ENCODE measurements around the gene FKBP5.
"Not testable (repeated sequence)": the region's sequence is repeated elsewhere in the genome, so short reads cannot be mapped to it uniquely, and the experiment has no call there.

Gene FKBP5

GRCh38 chr6:35550437-35550836 lies 138.3 kb downstream of the FKBP5 start:
- DNase-seq: no peak

GRCh38 chr6:35547676-35548075 lies 141.0 kb downstream of the FKBP5 start:
- DNase-seq: no peak

- no peak for DNase-seq
These were observed 143.8 kb downstream of the FKBP5 start for GRCh38 chr6:35544769-35545361.

DNA sequence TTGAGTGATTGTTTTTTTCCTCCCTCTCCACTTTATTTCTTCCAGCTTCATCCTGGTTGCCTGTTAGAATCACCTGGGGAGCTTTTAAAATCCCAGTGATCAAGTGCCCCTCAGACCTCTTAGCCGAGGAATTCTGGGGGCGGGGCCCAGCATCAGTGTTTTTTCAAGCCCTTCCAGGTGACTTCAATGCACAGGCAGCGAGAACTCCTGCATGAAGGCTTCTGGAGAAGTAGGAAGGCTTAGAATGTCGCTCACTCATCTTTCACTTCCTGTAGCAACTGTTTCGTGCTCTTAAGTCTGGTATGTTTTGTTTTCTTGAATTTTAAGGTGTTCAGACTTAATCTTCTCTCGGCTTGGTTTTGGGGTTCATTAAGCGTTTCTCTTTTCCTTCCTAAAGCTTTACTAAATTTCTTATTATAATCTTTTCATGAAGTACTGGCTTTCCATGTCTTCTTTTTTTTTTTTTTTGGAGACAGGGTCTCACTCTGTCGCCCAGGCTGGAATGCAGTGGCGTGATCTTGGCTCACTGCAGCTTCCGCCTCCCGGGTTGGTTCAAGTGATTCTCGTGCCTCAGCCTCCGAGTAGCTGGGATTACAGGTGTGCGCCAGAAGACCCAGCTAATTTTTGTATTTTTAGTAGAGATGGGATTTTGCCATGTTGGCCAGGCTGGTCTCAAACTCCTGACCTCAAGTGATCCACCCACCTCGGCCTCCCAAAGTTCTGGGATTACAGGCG lies 145.1 kb downstream of the FKBP5 start:
- DNase-seq: no peak

- DNase-seq: no peak
These were observed 146.9 kb downstream of the FKBP5 start for GRCh38 chr6:35541836-35542235.

DNA sequence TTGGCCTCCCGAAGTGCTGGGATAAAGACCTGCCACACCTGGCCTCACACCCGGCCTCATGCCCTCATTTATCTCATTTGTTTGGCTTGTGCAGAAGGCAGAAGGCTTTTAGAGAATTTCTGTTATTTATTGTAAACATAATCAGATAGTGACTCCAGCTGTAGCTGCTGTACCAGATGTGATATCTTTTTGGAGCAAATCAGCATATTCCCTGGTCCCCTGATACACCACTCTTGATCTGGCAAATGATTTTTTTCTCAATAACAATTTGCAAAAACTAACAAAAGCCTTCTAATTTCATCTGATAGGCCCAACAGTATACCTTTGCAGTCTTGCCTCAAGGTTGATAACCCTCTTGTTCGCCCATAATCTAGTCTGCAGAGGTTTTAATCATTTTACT lies 149.5 kb downstream of the FKBP5 start:
- no peak for DNase-seq

GRCh38 chr6:35535847-35536246 lies 152.9 kb downstream of the FKBP5 start:
- not testable (repeated sequence) for DNase-seq

DNA sequence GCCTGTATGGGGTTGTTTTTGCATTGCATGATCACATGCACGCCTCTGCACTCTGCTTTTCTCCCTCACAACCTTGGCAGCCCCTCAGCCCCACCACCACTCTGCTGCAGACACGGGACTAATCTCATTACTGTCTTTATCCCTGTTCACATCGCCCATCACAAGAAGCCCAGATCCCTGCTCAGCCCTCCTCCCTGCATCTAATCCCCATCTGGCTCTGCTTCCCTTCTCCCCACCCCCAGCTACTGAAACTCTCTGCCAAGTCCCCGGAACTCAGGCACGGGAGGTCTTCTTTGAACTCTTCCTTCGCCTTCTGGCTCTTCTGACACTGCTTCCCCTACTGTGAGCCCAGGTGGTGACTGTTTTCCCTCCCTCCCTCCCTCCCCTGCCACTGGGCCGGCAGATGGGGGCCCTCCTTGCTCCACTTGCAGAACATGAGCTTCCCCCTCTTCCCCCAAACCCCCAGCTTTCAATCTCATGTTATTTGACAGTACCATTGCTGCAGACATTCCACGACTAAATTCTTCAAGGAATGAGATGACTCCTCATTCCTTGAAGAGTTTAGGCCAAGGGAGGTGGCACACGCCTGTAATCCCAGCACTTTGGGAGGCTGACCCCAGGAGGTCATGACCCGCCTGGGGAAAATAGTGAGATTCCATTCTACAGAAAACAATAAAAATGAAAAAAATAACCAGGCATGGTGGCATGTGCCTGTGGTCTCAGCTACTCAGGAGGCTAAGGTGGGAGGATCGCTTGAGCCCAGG lies 154.1 kb downstream of the FKBP5 start:
- DNase-seq: no peak

DNA sequence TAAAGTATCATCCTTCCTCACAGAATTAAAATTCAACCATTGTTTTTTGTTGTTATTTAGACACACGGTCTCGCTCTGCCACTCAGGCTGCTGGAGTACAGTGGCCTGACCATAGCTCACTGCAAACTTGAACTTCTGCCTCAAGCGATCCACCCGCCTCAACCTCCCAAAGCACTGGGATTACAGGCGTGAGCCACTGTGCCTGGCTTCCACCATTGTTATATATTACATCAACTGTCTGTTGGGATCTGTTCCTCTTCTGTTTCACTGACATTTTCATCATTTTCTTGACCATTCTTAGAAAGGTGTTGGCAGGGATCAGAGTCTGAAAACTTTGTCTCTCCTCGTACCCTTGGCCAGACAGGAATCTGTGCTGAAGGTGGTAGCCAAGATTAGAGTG lies 154.7 kb downstream of the FKBP5 start:
- no peak for DNase-seq

GRCh38 chr6:35532126-35532525 lies 156.6 kb downstream of the FKBP5 start:
- no peak for DNase-seq

- DNase-seq: no peak
These were observed 164.2 kb downstream of the FKBP5 start for GRCh38 chr6:35524380-35525020.
